Ectodermal cell (in vitro differentiated cells): ENCODE results near the gene AP1M2.

ENCODE experiments used
- H3K27ac ChIP-seq: 2 replicates; pipeline ENCODE4 v1.7.0; 2013; ENCODE audit warnings: mild to moderate bottlenecking, low read depth, low read length; ENCODE audit not compliant: insufficient read depth, poor library complexity, severe bottlenecking
- H3K27me3 ChIP-seq: 2 replicates; pipeline ENCODE4 v1.7.0; 2013; ENCODE audit warnings: mild to moderate bottlenecking, low read length; ENCODE audit not compliant: insufficient read depth, control insufficient read depth, poor library complexity, severe bottlenecking
- H3K36me3 ChIP-seq: one replicate; pipeline ENCODE4 v1.7.0; 2013; ENCODE audit warnings: low read length; ENCODE audit not compliant: control insufficient read depth, insufficient read depth
- H3K4me1 ChIP-seq: one replicate; pipeline ENCODE4 v1.7.0; 2013; ENCODE audit warnings: low read length; ENCODE audit not compliant: control insufficient read depth, insufficient read depth
- H3K4me3 ChIP-seq: 2 replicates; pipeline ENCODE4 v1.7.0; 2013; ENCODE audit warnings: low read depth, low read length, control low read depth; ENCODE audit not compliant: insufficient read depth
- H3K9me3 ChIP-seq: 2 replicates; pipeline ENCODE4 v1.7.0; 2013; ENCODE audit warnings: mild to moderate bottlenecking, low read length, moderate library complexity; ENCODE audit not compliant: control insufficient read depth
- WGBS, 2 experiments: methylation state at CpG; one replicate each; pipeline ENCODE4 v1.1.7; 2013; ENCODE audit warnings: missing lambda C conversion rate in 2 of 2; 5-methylcytosine and 5-hydroxymethylcytosine counted together

Gene AP1M2

DNA sequence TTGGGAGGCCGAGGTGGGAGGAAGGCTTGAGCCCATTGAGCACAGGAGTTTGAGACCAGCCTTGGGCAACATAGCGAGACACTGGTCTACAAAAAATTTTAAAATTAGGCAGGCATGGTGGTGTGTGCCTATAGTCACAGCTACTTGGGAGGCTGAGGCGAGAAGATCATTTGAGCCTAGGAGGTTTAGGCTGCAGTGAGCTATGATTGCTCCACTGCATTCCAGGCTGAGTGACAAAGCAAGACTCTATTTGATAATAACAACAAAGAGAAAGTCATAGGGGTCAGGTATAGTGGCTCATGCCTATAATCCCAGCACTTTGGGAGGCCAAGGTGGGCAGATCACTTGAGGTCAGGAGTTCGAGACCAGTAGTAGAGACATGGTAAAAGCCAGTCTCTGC, 33.7 kb upstream of the AP1M2 start:
- H3K4me1 ChIP-seq: peaks cover 3% of the 10 kb centered on the region
- no peak overlapping the region for H3K27ac ChIP-seq
- no peaks in the 10 kb centered on the region for H3K36me3 ChIP-seq
- H3K9me3 ChIP-seq: no peaks in the 10 kb centered on the region
- H3K27me3 ChIP-seq: no peaks in the 10 kb centered on the region
- no peak overlapping the region for H3K4me3 ChIP-seq
- WGBS, 2 experiments: 94 to 96% methylated on average over 4 of the region's 4 CpGs

DNA sequence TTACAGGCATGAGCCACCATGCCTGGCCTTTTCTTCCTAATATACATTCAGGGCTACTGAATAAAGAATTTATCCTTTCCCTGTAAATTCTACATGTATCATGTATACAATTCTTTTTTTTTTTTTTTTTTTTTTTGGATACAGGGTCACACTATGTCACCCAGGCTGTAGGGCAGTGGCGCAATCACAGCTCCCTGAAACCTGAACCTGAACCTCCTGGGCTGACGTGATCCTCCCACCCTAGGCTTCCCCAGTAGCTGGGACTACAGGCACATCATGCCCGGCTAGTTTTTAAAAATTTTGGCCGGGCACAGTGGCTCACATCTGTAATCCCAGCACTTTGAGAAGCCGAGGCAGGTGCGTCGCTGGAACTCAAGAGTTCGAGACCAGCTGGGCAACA, 31.7 kb upstream of the AP1M2 start:
- WGBS, 2 experiments: 93 to 97% methylated on average over 8 of the region's 8 CpGs
- no peaks in the 10 kb centered on the region for H3K4me1 ChIP-seq
- no peaks in the 10 kb centered on the region for H3K36me3 ChIP-seq
- H3K4me3 ChIP-seq: no peak overlapping the region
- H3K9me3 ChIP-seq: no peaks in the 10 kb centered on the region
- H3K27ac ChIP-seq: no peak overlapping the region
- H3K27me3 ChIP-seq: no peaks in the 10 kb centered on the region

DNA sequence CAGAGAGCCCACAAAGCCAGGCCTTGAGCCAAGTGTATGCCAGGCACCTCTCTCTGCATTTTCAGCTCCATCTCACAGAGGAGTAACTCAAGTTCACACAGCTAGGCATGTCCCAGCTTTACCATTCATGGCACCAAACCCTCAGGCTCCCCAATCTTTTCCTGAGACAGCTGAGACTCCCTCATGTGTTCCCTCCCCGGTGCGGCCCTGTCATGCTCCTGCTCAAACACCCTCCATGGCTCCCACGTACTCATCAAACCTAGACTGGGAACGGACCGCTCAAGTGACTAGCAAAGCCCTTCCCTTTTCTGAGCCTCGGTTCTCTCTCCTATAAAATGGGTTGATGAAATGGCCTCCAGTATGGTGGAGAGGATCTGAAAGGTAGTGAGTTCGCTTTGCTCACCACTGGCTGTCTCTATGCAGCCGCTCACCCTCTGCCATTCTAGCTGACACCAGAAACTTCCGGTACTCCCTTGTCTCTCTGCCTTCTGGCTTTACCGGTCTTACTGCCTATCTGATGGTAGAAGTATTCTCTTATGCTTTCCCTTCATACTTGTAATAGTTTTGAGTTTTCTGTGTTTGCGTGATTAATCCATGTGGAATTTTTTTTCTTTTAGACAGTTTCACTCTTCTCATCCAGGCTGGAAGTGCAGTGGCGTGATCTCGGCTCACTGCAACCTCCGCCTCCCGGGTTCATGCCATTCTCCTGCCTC, 30.5 kb upstream of the AP1M2 start:
- Histone ChIP-seq H3K36me3 (no peaks in the 10 kb centered on the region), H3K4me3 (no peak overlapping the region), H3K27ac (no peak overlapping the region), H3K9me3 (no peaks in the 10 kb centered on the region), H3K4me1 (no peaks in the 10 kb centered on the region), H3K27me3 (no peaks in the 10 kb centered on the region)
- WGBS, 2 experiments: 96% methylated on average over 15 of the region's 15 CpGs

DNA sequence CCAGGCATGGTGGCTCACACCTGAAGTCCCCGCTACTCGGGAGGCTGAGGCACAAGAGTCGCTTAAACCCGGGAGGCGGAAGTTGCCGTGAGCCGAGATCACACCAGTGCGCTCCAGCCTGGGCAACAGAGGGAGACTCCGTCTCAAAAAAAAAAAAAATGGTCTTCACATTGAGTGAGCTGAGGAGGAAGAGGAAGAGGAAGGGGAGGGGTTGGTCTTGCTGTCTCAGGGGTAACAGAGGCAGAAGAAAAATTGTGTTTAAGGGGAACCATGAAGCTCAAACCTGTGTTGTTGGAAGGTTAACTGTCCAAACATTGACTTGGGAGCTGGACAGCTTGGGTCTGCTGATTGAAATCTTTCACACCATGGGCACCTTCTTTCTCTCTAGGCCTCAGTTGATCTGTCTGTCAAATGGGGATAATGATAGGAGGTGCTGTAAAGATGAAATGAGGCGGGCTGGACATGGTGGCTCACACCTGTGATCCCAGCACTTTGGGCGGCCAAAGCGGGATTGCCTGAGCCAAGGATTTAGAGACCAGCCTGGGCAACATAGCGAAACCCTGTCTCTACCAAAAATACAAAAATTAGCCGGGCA, 28.4 kb upstream of the AP1M2 start:
- Histone ChIP-seq H3K27ac (no peak overlapping the region), H3K9me3 (no peaks in the 10 kb centered on the region), H3K36me3 (no peaks in the 10 kb centered on the region), H3K27me3 (no peaks in the 10 kb centered on the region), H3K4me1 (no peaks in the 10 kb centered on the region), H3K4me3 (no peak overlapping the region)
- 94 to 95% methylated on average over 14 of the region's 14 CpGs for WGBS, 2 experiments

DNA sequence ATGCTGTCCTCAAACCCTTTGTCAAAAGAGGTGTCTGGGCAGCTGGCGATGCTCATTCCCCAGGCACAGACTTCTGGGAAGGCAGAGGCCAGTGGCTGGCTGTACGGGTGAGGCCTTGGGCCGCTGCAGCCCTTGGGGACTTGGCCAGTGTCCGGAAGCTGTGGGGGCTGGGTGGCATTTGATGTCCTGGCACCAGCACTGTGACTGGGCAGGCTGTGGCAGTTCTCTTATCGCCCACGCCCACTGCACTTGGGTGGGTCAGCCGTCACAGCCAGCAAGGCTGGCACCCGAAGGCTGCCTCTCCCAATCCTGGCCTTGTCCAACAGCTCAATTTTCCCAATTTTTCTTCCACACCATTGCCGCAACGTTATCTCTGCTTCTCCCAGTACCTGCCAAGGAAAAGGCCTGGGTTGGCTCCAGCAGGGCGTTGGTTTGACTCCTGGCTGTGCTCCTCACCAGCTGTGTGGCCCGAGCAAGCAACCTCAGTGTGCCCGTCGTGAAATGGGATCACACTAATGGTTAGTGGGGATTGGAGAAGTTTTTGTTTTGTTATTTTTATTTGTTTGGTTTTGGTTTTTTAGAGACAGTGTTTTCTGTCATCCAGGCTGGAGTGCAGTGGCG, 25.5 kb upstream of the AP1M2 start:
- Histone ChIP-seq H3K27ac (no peak overlapping the region), H3K4me3 (no peak overlapping the region), H3K27me3 (no peaks in the 10 kb centered on the region), H3K36me3 (no peaks in the 10 kb centered on the region), H3K9me3 (no peaks in the 10 kb centered on the region), H3K4me1 (no peaks in the 10 kb centered on the region)
- WGBS, 2 experiments: 95% methylated on average over 15 of the region's 15 CpGs

DNA sequence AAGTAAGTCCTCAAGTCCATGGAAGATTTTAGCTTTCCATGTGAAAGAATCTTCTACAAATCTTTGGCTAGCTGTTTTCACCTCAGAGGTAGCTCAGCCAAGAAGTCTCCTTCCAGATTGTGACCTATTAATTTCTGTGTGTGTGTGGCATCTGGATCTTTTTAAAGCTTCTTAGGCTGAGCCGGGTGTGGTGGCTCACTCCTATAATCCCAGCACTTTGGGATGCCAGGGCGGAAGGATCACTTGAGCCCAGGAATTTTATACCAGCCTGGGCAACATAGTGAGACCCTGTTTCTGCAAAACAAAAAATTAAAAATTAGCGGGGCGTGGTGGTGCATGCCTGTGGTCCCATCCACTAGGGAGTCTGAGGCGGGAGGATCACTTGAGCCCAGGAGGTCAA, 24.8 kb upstream of the AP1M2 start:
- no peaks in the 10 kb centered on the region for H3K9me3 ChIP-seq
- no peaks in the 10 kb centered on the region for H3K36me3 ChIP-seq
- H3K4me3 ChIP-seq: no peak overlapping the region
- WGBS, 2 experiments: 90 to 95% methylated on average over 5 of the region's 5 CpGs
- no peak overlapping the region for H3K27ac ChIP-seq
- H3K4me1 ChIP-seq: no peaks in the 10 kb centered on the region
- H3K27me3 ChIP-seq: no peaks in the 10 kb centered on the region

DNA sequence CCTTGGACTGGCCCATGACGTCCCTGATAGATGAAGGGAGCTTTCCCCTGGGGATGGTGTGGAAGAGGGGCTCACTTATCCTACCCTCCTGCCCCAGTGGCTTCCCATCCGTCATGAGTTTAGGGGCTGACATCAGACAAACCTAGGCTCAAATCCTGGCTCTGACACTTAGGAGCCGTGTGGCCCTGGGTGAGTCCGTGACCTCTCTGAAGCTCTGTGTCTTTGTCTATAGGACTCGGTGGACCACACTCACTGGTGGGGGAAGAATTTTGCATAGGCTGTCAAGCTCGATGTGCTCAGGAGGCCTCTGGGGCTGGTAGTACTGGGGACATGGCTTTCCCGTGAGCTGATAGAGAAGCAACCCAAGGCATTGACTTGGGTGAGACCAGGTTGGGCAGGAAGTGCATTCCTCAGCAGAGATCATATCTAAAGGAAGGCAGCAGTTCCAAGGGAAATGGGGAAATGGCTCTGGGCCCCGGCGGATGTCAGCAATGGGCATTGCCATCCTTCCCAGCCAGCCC, 17.4 kb upstream of the AP1M2 start:
- Histone ChIP-seq H3K4me3 (no peak overlapping the region), H3K27me3 (no peaks in the 10 kb centered on the region), H3K36me3 (no peaks in the 10 kb centered on the region), H3K4me1 (peaks cover 12% of the 10 kb centered on the region), H3K27ac (peak overlapping the region; percentile 4), H3K9me3 (no peaks in the 10 kb centered on the region)
- 90 to 92% methylated on average over 9 of the region's 9 CpGs for WGBS, 2 experiments

DNA sequence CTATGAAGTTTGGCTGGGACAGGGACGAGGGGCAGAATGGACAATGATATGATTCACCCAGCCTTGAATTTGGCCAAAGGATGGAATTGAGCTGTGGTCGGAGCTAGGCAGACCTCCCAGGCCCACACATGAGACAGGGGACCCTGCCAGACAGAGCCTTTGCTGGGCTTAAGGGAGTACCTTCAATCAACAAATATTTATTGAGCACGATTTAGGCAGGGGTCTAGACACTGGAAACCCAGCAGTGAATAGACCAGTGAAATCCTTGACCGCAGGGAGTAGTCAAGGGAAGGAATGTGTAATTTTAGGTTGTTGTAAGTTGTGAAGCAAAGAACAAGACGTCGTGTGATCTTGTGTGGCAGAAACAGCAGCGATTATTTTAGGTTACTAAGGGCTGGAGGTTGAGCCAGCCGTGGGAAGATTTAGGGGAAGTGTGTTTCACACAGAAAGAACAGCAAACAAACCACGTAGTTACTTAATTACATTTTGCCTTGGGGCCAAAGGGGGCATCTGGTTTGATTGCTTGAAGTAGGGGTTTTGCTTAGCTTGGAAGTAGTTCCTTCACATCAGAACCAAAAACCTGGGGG, 16.9 kb upstream of the AP1M2 start:
- Histone ChIP-seq H3K9me3 (no peaks in the 10 kb centered on the region), H3K4me1 (peaks cover 12% of the 10 kb centered on the region), H3K27ac (peak overlapping the region; percentile 4), H3K27me3 (no peaks in the 10 kb centered on the region), H3K36me3 (no peaks in the 10 kb centered on the region), H3K4me3 (peak overlapping the region; percentile 90)
- 78 to 83% methylated on average over 7 to 9 of the region's 9 CpGs for WGBS, 2 experiments

DNA sequence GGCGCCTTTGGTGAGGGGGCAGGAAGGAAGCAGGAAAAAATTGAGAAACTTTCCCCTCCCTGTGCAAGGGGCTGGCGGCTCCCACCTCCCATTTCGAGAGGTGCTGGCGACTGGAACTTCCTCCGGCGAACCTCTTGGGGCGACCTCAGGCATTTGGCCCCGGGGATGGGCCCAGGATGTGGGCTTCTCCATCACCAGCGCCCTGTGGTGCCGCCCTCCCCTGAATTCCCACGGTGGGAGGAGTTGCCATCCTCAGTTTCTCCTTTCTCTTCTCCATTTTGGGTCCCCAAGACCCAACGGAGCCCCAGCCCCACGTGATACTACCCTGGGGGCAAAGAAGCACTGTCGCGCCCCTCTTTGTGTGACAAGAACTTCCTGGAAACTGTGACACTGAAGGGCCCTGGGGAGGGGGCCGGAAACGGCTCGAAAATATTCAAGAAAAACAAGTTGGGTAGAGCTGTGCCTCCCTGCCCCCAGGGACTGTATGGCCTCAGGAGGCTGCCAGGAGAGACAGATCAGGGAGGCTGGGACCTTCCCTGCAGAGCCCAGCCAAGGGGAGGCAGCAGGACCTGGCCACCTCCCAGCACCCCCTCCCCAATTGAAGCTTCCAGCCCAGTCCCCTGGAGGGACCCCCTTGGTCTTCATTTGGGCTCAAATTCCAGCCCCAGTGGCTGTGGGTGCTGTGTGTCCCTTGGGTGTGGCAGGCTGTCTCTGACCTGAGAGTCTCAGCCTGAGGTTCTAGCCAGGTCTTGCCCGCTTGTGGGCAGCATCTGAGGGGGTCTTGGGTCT, 16.2 kb upstream of the AP1M2 start:
- peaks cover 12% of the 10 kb centered on the region for H3K4me1 ChIP-seq
- H3K4me3 ChIP-seq: peak overlapping the region; percentile 90
- WGBS, 2 experiments: 12 to 15% methylated on average over 18 of the region's 19 CpGs
- peak overlapping the region; percentile 89 for H3K27ac ChIP-seq
- no peaks in the 10 kb centered on the region for H3K36me3 ChIP-seq
- H3K9me3 ChIP-seq: no peaks in the 10 kb centered on the region
- H3K27me3 ChIP-seq: no peaks in the 10 kb centered on the region
